Stimulated activated naive B cell treated with anti-CD40 and anti-IgM and Interleukin-4, amounts not matched to agents 10 μg/mL and 1 μg/mL and 100 μg/mL, for 72 hours (primary cell): ENCODE results near the gene KLK14.

Experiments
- ATAC-seq, 2 donors: fragments of 150-1000 bp; cut with Tn5 transposase; replicated peaks; 2 replicates each; pipeline ENCODE4 v1.10.0; 2021; ENCODE audit warnings: moderate library complexity in 1 of 2
- DNase-seq: peaks from one replicate; pipeline ENCODE4 v3.0.0; 2021
- H3K27ac Mint-ChIP-seq: one replicate; pipeline ENCODE4 v1.8.0; 2022; ENCODE audit warnings: mild to moderate bottlenecking, mixed read lengths
- H3K27me3 Mint-ChIP-seq, 2 donors: one replicate each; pipeline ENCODE4 v1.8.0; 2022; ENCODE audit warnings: mixed read lengths in 2 of 2
- H3K36me3 Mint-ChIP-seq, 2 donors: one replicate each; pipeline ENCODE4 v1.8.0; 2022; ENCODE audit warnings: mixed read lengths in 2 of 2, mild to moderate bottlenecking in 1 of 2
- H3K4me1 Mint-ChIP-seq, 2 donors: one replicate each; pipeline ENCODE4 v1.8.0; 2022; ENCODE audit warnings: mixed read lengths in 2 of 2, mild to moderate bottlenecking in 1 of 2
- H3K4me3 Mint-ChIP-seq, 2 donors: one replicate each; pipeline ENCODE4 v1.8.0; 2022; ENCODE audit warnings: mild to moderate bottlenecking in 2 of 2, mixed read lengths in 2 of 2, moderate library complexity in 1 of 2
- H3K9me3 Mint-ChIP-seq, 2 donors: one replicate each; pipeline ENCODE4 v1.8.0; 2022; ENCODE audit warnings: mixed read lengths in 2 of 2, mild to moderate bottlenecking in 1 of 2

Gene KLK14

GRCh38 chr19:51120160-51120559 lies 37.5 kb upstream of the KLK14 start:
- Mint-ChIP-seq H3K9me3 (peaks cover 0 to 2% of the 10 kb centered on the region in 2 donors), H3K4me3 (no peak overlapping the region), H3K27me3 (peaks cover 19 to 35% of the 10 kb centered on the region in 2 donors), H3K27ac (no peak overlapping the region), H3K4me1 (peaks cover 11 to 27% of the 10 kb centered on the region in 2 donors), H3K36me3 (no peaks in the 10 kb centered on the region)
- ATAC-seq (no peak), DNase-seq (no peak)

DNA sequence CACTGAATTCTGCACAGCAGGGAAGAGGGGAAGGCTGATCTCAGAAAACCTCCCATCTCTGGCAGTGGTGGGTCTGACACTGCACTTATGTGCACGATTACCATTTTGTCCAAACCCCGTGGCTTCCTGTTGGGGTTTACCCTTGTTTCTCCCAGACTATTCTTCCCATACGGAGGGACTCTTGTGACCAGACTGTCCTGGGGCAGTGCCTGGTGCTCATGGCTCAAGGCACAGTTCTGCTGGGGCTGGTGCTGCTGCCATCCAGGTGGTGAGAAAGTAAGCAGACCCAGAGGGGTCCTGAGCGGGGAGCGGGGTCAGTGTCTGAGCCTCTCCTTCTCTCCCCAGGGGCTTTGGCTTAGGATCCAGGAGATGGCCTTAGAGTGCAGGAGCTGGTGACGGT lies 36.9 kb upstream of the KLK14 start:
- peaks cover 11 to 27% of the 10 kb centered on the region in 2 donors for H3K4me1 Mint-ChIP-seq
- no peaks in the 10 kb centered on the region for H3K36me3 Mint-ChIP-seq
- H3K27ac Mint-ChIP-seq, result no peak overlapping the region

GRCh38 chr19:51119101-51119500 lies 36.4 kb upstream of the KLK14 start:
- peaks cover 10 to 23% of the 10 kb centered on the region in 2 donors for H3K4me1 Mint-ChIP-seq
- H3K27me3 Mint-ChIP-seq, result peaks cover 16 to 36% of the 10 kb centered on the region in 2 donors
- H3K4me3 Mint-ChIP-seq, result no peak overlapping the region
- DNase-seq (no peak), ATAC-seq (no peak)
- H3K27ac Mint-ChIP-seq, result no peak overlapping the region
- no peaks in the 10 kb centered on the region for H3K36me3 Mint-ChIP-seq
- H3K9me3 Mint-ChIP-seq, result peaks cover 0 to 2% of the 10 kb centered on the region in 2 donors

More for the DNA sequence above, 36.9 kb upstream of the KLK14 start:
- DNase-seq, result no peak
- Mint-ChIP-seq H3K9me3 (peaks cover 0 to 2% of the 10 kb centered on the region in 2 donors), H3K4me3 (no peak overlapping the region), H3K27me3 (peaks cover 19 to 40% of the 10 kb centered on the region in 2 donors)
- no peak for ATAC-seq

- ATAC-seq (no peak), DNase-seq (no peak)
- Mint-ChIP-seq H3K27ac (no peak overlapping the region), H3K36me3 (no peaks in the 10 kb centered on the region), H3K4me3 (no peak overlapping the region), H3K9me3 (peaks cover 0 to 2% of the 10 kb centered on the region in 2 donors), H3K4me1 (no peaks in the 10 kb centered on the region), H3K27me3 (peaks cover 9 to 30% of the 10 kb centered on the region in 2 donors)
These were observed 34.1 kb upstream of the KLK14 start for GRCh38 chr19:51116736-51117286.

GRCh38 chr19:51114087-51114729 lies 31.5 kb upstream of the KLK14 start:
- peak in 1 of 2 donors; percentile 39 for ATAC-seq
- no peak overlapping the region for H3K4me3 Mint-ChIP-seq
- peaks cover 0 to 20% of the 10 kb centered on the region in 2 donors for H3K27me3 Mint-ChIP-seq
- H3K27ac Mint-ChIP-seq, result no peak overlapping the region
- H3K9me3 Mint-ChIP-seq, result no peaks in the 10 kb centered on the region
- no peaks in the 10 kb centered on the region for H3K36me3 Mint-ChIP-seq
- no peak for DNase-seq
- H3K4me1 Mint-ChIP-seq, result no peaks in the 10 kb centered on the region

- Mint-ChIP-seq H3K9me3 (no peaks in the 10 kb centered on the region), H3K36me3 (peaks cover 2 to 5% of the 10 kb centered on the region in 2 donors), H3K4me1 (peaks cover 12 to 17% of the 10 kb centered on the region in 2 donors), H3K27me3 (peaks cover 0 to 15% of the 10 kb centered on the region in 2 donors), H3K27ac (no peak overlapping the region), H3K4me3 (no peak overlapping the region)
- ATAC-seq (no peak), DNase-seq (no peak)
These were observed 28.9 kb upstream of the KLK14 start for GRCh38 chr19:51111606-51112005.

- H3K27ac Mint-ChIP-seq, result no peak overlapping the region
- H3K4me3 Mint-ChIP-seq, result no peak overlapping the region
- H3K4me1 Mint-ChIP-seq, result peaks cover 14 to 24% of the 10 kb centered on the region in 2 donors
These were observed 27.9 kb upstream of the KLK14 start for GRCh38 chr19:51110666-51110971.

GRCh38 chr19:51108805-51109146 lies 26.1 kb upstream of the KLK14 start:
- H3K9me3 Mint-ChIP-seq, result no peaks in the 10 kb centered on the region
- H3K27me3 Mint-ChIP-seq, result no peaks in the 10 kb centered on the region
- DNase-seq (no peak), ATAC-seq (peak; percentile 38 to 43)
- H3K27ac Mint-ChIP-seq, result peak overlapping the region; percentile 97
- peak overlapping the region; percentile 91 to 97 for H3K4me3 Mint-ChIP-seq
- peaks cover 20 to 23% of the 10 kb centered on the region in 2 donors for H3K36me3 Mint-ChIP-seq
- H3K4me1 Mint-ChIP-seq, result peaks cover 21 to 38% of the 10 kb centered on the region in 2 donors

More at GRCh38 chr19:51110666-51110971, 27.9 kb upstream of the KLK14 start:
- H3K27me3 Mint-ChIP-seq, result peaks cover 0 to 9% of the 10 kb centered on the region in 2 donors
- H3K9me3 Mint-ChIP-seq, result no peaks in the 10 kb centered on the region
- ATAC-seq, result no peak
- no peak for DNase-seq
- peaks cover 8 to 9% of the 10 kb centered on the region in 2 donors for H3K36me3 Mint-ChIP-seq

DNA sequence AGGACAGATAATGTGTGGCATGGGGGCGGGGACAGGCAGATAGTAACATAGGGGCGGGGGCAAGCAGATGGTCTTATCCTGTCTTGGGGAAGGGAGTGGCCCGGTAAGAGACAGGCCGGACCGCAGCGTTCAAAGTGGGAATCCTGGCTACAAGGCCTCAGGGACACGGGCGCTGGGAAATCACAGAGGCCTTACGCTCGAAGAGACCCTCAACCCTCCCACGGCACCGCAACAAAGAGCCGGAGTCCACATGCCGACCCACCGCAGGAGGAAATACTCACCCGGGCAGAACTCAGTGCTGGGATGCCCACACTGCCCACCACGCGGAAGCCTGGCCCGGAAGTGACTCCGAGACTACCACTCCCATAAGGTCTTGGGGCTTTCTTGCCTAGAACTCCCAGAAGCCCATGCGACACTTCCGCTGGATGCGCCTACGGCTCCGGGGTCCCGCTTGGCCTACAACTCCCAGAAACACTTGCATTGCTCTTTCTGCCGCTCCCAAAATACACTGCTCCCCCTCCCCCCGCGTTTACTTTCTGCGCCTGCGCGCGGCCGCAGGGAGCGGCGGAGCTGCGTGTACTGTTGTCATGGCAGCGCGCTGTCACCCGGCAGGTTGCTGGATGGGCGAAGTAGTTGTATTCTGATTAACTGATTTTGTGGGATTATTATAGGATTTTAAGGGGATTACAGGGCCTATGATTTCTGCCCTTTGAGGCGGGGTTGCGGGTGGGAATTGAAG lies 25.5 kb upstream of the KLK14 start, which contains the start of gene CTU1:
Gene CTU1, minus strand, starts transcription at position 344 of the 739 bp plus-strand sequence. CDS start 3,840 bp downstream, outside the sequence.
- H3K27ac Mint-ChIP-seq, result peak within 1 kb of the TSS; percentile 97
- peaks cover 25 to 29% of the 10 kb centered on the region in 2 donors for H3K36me3 Mint-ChIP-seq
- ATAC-seq (peak; percentile 97), DNase-seq (peak; percentile 98)
- peaks cover 21 to 44% of the 10 kb centered on the region in 2 donors for H3K4me1 Mint-ChIP-seq
- peak within 1 kb of the TSS; percentile 91 to 97 for H3K4me3 Mint-ChIP-seq
- H3K27me3 Mint-ChIP-seq, result no peaks in the 10 kb centered on the region
- H3K9me3 Mint-ChIP-seq, result no peaks in the 10 kb centered on the region

GRCh38 chr19:51107406-51108065 lies 24.8 kb upstream of the KLK14 start:
- Mint-ChIP-seq H3K9me3 (no peaks in the 10 kb centered on the region), H3K27ac (peak overlapping the region; percentile 97), H3K36me3 (peaks cover 27 to 35% of the 10 kb centered on the region in 2 donors), H3K4me1 (peaks cover 23 to 49% of the 10 kb centered on the region in 2 donors), H3K27me3 (no peaks in the 10 kb centered on the region), H3K4me3 (peak overlapping the region; percentile 91 to 97)
- DNase-seq, result no peak
- ATAC-seq, result peak; percentile 15 to 19

GRCh38 chr19:51103926-51104341 lies 21.2 kb upstream of the KLK14 start:
- DNase-seq (no peak), ATAC-seq (no peak)
- Mint-ChIP-seq H3K27ac (no peak overlapping the region), H3K9me3 (no peaks in the 10 kb centered on the region), H3K4me1 (peaks cover 30 to 80% of the 10 kb centered on the region in 2 donors), H3K27me3 (no peaks in the 10 kb centered on the region), H3K36me3 (peaks cover 47 to 57% of the 10 kb centered on the region in 2 donors), H3K4me3 (no peak overlapping the region)

DNA sequence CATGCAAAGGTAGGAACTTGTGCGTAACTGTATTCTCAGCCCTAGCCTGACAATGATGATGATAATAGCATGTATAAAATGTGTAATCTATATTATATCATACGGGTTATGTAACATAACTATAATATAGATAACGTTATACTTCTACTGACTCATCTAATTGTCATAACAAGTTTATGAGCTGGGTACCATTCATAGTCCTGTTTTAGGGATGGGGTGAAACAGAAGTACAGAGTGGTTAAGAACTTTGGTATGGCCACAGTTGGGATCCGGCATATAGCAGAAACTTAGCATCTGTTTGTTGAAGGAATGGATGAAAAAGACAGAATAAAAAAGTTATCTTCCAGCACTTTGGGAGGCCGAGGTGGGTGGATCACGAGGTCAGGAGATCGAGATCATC lies 20.3 kb upstream of the KLK14 start:
- ATAC-seq (no peak), DNase-seq (no peak)
- Mint-ChIP-seq H3K4me1 (peaks cover 26 to 75% of the 10 kb centered on the region in 2 donors), H3K4me3 (no peak overlapping the region), H3K27me3 (no peaks in the 10 kb centered on the region), H3K36me3 (peaks cover 51 to 58% of the 10 kb centered on the region in 2 donors), H3K9me3 (no peaks in the 10 kb centered on the region), H3K27ac (no peak overlapping the region)

GRCh38 chr19:51101171-51101865 lies 18.6 kb upstream of the KLK14 start:
- no peak for ATAC-seq
- Mint-ChIP-seq H3K27ac (no peak overlapping the region), H3K4me3 (no peak overlapping the region)

DNA sequence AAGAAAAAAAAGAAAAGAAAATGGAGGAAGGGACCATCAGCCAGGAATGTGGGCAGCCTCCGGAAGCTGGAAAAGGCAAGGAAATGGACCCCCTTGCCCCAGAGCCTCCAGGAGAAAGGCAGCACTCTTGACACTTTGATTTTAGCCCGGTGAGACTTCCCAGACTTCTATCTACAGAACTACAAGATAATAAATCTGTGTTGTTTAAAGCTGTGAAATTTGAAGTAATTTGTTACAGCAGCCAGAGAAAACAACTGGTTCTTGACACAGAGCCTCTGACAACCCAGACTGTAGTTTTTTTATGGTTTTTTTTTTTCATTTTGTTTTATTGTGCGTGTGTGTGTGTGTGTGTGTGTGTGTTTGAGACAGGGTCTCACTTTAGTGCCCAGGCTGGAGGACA lies 17.9 kb upstream of the KLK14 start:
- H3K9me3 Mint-ChIP-seq, result no peaks in the 10 kb centered on the region
- peaks cover 19 to 56% of the 10 kb centered on the region in 2 donors for H3K4me1 Mint-ChIP-seq
- H3K27me3 Mint-ChIP-seq, result no peaks in the 10 kb centered on the region
- no peak overlapping the region for H3K27ac Mint-ChIP-seq
- DNase-seq (no peak), ATAC-seq (no peak)
- peaks cover 55 to 62% of the 10 kb centered on the region in 2 donors for H3K36me3 Mint-ChIP-seq
- H3K4me3 Mint-ChIP-seq, result no peak overlapping the region

More at GRCh38 chr19:51101171-51101865, 18.6 kb upstream of the KLK14 start:
- H3K36me3 Mint-ChIP-seq, result peaks cover 58 to 66% of the 10 kb centered on the region in 2 donors
- DNase-seq, result no peak
- no peaks in the 10 kb centered on the region for H3K9me3 Mint-ChIP-seq
- peaks cover 22 to 63% of the 10 kb centered on the region in 2 donors for H3K4me1 Mint-ChIP-seq
- no peaks in the 10 kb centered on the region for H3K27me3 Mint-ChIP-seq
